ENCODE data around the gene UBE3B. TPM values are rescaled to one million over a fixed set of nuclear protein-coding genes. Genes with fewer than 3 reads are reported as not detected.

UBE3B gene
- polyA plus RNA-seq, 1 donor (not counting 4 experiments of a cell fraction or from before 2014, with no cell fraction given): 27.1 TPM

GRCh38 chr12:109443794-109444193 lies 33.6 kb upstream of the UBE3B start:
- TF ChIP-seq CTCF (optimal IDR thresholded peaks at IDR 0.05 in 1 of 3, IDR thresholded peaks at IDR 0.05 in 1 of 3, conservative IDR thresholded peaks at IDR 0.05 in 1 of 3; ENCODE audit: extremely low read depth in 1 of 3, insufficient read depth in 2 of 3, low read length in 3 of 3) (no peak), EZH2 (IDR thresholded peaks at IDR 0.05; ENCODE audit: low read length) (no peak)
- no peaks in the 10 kb centered on the region for H3K9me1 ChIP-seq (ENCODE audit: control insufficient read depth, extremely low read depth, insufficient read depth, low read length)
- H3K36me3 ChIP-seq (ENCODE audit: control insufficient read depth in 2 of 2, extremely low read depth in 1 of 2, insufficient read depth in 2 of 2, low read length in 2 of 2): peaks cover 16 to 23% of the 10 kb centered on the region in 2 experiments
- H3K9ac ChIP-seq (ENCODE audit: control insufficient read depth, extremely low read depth, insufficient read depth, low read length): no peak overlapping the region
- H4K20me1 ChIP-seq (ENCODE audit: control insufficient read depth, extremely low read depth, insufficient read depth, low read length): peaks cover 2% of the 10 kb centered on the region
- H3K27ac ChIP-seq (ENCODE audit: control insufficient read depth, insufficient read depth, low read length): no peak overlapping the region
- no peak for DNase-seq (ENCODE audit: low read depth, low spot score)
- no peak overlapping the region for H3K4me3 ChIP-seq (ENCODE audit: control insufficient read depth in 2 of 3, extremely low read depth in 1 of 3, insufficient read depth in 2 of 3, low read depth in 1 of 3, low read length in 3 of 3)
- no peaks in the 10 kb centered on the region for H3K79me2 ChIP-seq (ENCODE audit: control insufficient read depth, insufficient read depth, low read length)
- no peaks in the 10 kb centered on the region for H3K4me1 ChIP-seq (ENCODE audit: control insufficient read depth, extremely low read depth, insufficient read depth, low read length)
- no peaks in the 10 kb centered on the region for H3K27me3 ChIP-seq (ENCODE audit: control insufficient read depth, extremely low read depth, insufficient read depth, low read length)
- H2AFZ ChIP-seq (ENCODE audit: control insufficient read depth, low read length): no peak overlapping the region
- H3K9me3 ChIP-seq (ENCODE audit: control insufficient read depth, low read depth, low read length): no peaks in the 10 kb centered on the region
- dilution Hi-C loops (cut with MboI; ENCODE audit: extremely low pct_ligation_motif_present, low sequenced_read_pairs): no loop called here
- FAIRE-seq: no peak
- no peak overlapping the region for H3K4me2 ChIP-seq (ENCODE audit: control insufficient read depth, extremely low read depth, insufficient read depth, low read depth, low read length)

- H4K20me1 ChIP-seq (ENCODE audit: control insufficient read depth, extremely low read depth, insufficient read depth, low read length): peaks cover 4% of the 10 kb centered on the region
- H3K4me3 ChIP-seq (ENCODE audit: control insufficient read depth in 2 of 3, extremely low read depth in 1 of 3, insufficient read depth in 2 of 3, low read depth in 1 of 3, low read length in 3 of 3): no peak overlapping the region
- no peaks in the 10 kb centered on the region for H3K9me1 ChIP-seq (ENCODE audit: control insufficient read depth, extremely low read depth, insufficient read depth, low read length)
- TF ChIP-seq CTCF (optimal IDR thresholded peaks at IDR 0.05 in 1 of 3, IDR thresholded peaks at IDR 0.05 in 1 of 3, conservative IDR thresholded peaks at IDR 0.05 in 1 of 3; ENCODE audit: extremely low read depth in 1 of 3, insufficient read depth in 2 of 3, low read length in 3 of 3): no peak
- no peak for TF ChIP-seq EZH2 (IDR thresholded peaks at IDR 0.05; ENCODE audit: low read length)
- no peaks in the 10 kb centered on the region for H3K4me1 ChIP-seq (ENCODE audit: control insufficient read depth, extremely low read depth, insufficient read depth, low read length)
- peaks cover 18 to 24% of the 10 kb centered on the region in 2 experiments for H3K36me3 ChIP-seq (ENCODE audit: control insufficient read depth in 2 of 2, extremely low read depth in 1 of 2, insufficient read depth in 2 of 2, low read length in 2 of 2)
- no peaks in the 10 kb centered on the region for H3K79me2 ChIP-seq (ENCODE audit: control insufficient read depth, insufficient read depth, low read length)
- H3K27me3 ChIP-seq (ENCODE audit: control insufficient read depth, extremely low read depth, insufficient read depth, low read length): no peaks in the 10 kb centered on the region
- dilution Hi-C loops (cut with MboI; ENCODE audit: extremely low pct_ligation_motif_present, low sequenced_read_pairs): no loop called here
- DNase-seq (ENCODE audit: low read depth, low spot score): no peak
- no peak overlapping the region for H3K4me2 ChIP-seq (ENCODE audit: control insufficient read depth, extremely low read depth, insufficient read depth, low read depth, low read length)
- no peaks in the 10 kb centered on the region for H3K9me3 ChIP-seq (ENCODE audit: control insufficient read depth, low read depth, low read length)
- no peak overlapping the region for H2AFZ ChIP-seq (ENCODE audit: control insufficient read depth, low read length)
- FAIRE-seq: no peak
- no peak overlapping the region for H3K9ac ChIP-seq (ENCODE audit: control insufficient read depth, extremely low read depth, insufficient read depth, low read length)
- H3K27ac ChIP-seq (ENCODE audit: control insufficient read depth, insufficient read depth, low read length): no peak overlapping the region
Measured at GRCh38 chr12:109444259-109444658, 33.2 kb upstream of the UBE3B start.
